ENCODE measurements around the gene CDH23.

The CDH23 gene

GRCh38 chr10:71613261-71613777, 216.6 kb downstream of the CDH23 start:
- DNase-seq = no peak

- no peak for DNase-seq
Measured at GRCh38 chr10:71613877-71614276, 217.2 kb downstream of the CDH23 start.

GRCh38 chr10:71614946-71615345, 218.2 kb downstream of the CDH23 start:
- no peak for DNase-seq

GRCh38 chr10:71615538-71616329, 219.0 kb downstream of the CDH23 start:
- no peak for DNase-seq

GRCh38 chr10:71616817-71617654, 220.3 kb downstream of the CDH23 start:
- DNase-seq = no peak

GRCh38 chr10:71618176-71618575, 221.5 kb downstream of the CDH23 start:
- no peak for DNase-seq

- no peak for DNase-seq
Measured at GRCh38 chr10:71618598-71618997, 221.9 kb downstream of the CDH23 start.

- DNase-seq = no peak
Measured at GRCh38 chr10:71620642-71621041, 223.9 kb downstream of the CDH23 start.

GRCh38 chr10:71621231-71622153, 224.8 kb downstream of the CDH23 start:
- no peak for DNase-seq

GRCh38 chr10:71622154-71622526, 225.4 kb downstream of the CDH23 start:
- no peak for DNase-seq

GRCh38 chr10:71622616-71623015, 225.9 kb downstream of the CDH23 start:
- DNase-seq = no peak

- DNase-seq = no peak
Measured at GRCh38 chr10:71623098-71623985, 226.6 kb downstream of the CDH23 start.

GRCh38 chr10:71623986-71624291, 227.2 kb downstream of the CDH23 start:
- no peak for DNase-seq

GRCh38 chr10:71625445-71626175, 228.9 kb downstream of the CDH23 start:
- no peak for DNase-seq

- DNase-seq = no peak
Measured at GRCh38 chr10:71627230-71627939, 230.7 kb downstream of the CDH23 start.

GRCh38 chr10:71627956-71628355, 231.2 kb downstream of the CDH23 start:
- DNase-seq = no peak

- DNase-seq = no peak
Measured at GRCh38 chr10:71629131-71629530, 232.4 kb downstream of the CDH23 start.

GRCh38 chr10:71630168-71630567, 233.4 kb downstream of the CDH23 start:
- DNase-seq = no peak

GRCh38 chr10:71631007-71631861, 234.5 kb downstream of the CDH23 start:
- no peak for DNase-seq
